GM21825 (cell line): ENCODE data around the gene DCLK1.
"Not testable (repeated sequence)": the region's sequence is repeated elsewhere in the genome, so short reads cannot be mapped to it uniquely, and the experiment has no call there.

Source experiments
- ATAC-seq: cut with Tn5 transposase; IDR thresholded peaks from one replicate; pipeline ENCODE4 v1.9.1; 2021; ENCODE audit warnings: mild to moderate bottlenecking, moderate library complexity; ENCODE audit not compliant: unreplicated experiment

Gene DCLK1

DNA sequence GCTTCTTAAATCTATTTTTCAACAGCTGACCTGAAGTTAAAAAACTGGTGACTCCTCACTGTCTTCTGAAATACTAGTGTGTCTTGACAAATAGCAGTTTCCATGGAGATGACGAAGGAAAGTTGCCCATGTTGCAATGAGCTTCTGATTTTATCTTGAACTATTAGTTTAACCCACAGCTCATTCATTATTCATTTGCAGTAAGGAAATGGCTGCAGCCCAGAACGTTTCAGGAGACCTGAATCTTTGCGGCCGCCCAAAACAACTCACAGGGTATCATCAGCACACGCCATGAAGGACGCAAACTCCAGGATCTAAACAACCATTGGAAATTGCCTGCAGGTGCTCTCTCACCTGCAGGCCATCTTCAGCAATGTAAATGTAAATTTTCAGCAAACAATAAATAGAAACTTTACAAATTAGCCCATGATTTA, 142.5 kb downstream of the DCLK1 start:
- ATAC-seq = no peak

DNA sequence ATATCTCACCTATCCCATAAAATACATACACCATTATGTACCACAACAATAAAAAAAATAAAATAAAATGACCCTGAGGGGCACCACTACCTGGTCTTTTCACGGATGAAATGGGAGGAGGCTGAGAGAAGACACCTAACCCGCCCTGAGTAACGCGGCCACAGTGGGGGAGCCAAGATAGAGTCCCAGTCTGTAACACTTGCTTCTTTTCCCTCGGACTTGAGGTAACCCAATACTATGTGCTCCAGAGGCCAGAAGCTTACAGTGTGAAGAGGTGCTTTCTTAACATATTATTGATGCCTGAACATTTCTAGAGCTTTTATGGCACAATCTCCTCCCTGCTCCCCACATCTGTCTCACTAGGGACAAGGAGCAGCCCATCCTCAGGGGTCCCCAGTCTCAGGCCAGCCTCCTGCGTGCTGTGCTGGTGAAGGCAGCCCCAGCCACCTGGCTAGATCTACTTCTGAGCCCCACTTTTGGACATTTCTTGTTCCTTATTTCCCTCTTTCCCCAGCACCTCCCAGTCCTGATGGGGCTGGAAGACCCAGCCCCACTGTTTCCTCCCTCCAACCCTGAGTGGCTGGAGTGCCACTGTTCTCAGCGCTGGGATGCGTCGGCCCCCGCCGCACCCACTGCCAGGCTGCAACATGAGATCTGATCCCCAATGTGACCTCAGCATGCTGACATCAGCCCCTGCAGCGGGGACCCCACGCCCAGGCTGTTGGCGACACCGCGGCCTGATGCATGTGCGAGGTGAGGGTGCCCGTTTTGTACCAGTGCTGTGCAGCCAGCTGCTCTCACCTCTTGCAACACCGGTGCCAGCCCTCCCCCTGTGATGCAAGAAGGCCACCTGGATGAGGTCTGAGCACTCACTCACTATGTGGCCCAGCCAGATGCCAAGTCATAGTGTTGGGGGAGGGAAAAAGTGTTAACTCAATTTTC, 143.3 kb downstream of the DCLK1 start:
- ATAC-seq = no peak

DNA sequence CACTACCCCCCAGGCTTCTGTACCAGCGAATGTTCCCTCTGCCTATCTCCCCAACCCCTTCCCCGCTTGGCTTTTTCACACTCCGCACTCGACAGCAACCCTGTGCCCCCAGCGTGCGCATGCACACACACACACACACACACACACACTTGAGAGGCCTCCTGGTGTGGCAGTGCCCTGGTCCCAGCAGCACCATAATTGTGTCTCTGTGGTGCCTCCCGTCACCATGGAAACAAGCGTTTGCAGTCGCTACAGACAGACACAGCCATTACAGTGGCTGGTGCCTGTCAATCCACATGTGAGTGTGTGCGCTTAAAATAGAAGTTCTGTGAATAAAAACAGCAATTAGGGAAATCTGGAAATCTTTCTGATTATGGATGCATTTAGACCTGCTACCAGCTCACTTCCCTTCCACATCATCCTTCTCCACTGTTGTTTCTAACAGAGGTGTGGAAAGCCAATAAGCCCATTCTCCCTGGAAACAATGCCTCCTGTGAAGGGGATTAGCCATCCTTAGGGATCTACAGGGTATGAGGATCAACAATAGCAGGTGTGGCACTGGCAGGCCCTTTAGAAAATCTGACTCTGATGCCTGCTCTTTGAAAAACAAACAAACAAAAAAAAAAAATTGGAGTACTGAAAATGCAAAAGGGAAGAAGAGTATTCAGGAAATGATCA, 146.3 kb downstream of the DCLK1 start:
- ATAC-seq = no peak

DNA sequence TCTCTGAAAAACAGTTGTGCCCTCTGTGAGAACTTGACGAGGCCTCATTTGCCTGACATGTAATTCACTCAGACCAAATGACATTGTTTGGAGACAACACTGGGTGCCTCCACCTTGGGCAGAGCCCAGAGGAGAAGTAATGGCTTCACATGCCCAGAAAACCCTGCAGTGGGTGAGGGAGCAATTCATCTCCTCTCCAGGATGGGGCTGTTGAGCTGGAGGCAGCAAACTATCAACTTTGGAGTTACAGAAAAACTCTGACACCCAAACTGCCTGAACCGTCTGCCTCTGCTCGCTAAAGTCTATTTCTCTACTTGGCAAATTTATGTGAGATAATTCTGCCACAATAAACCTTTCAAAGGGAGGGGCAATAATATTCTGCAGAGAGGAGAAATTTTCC, 146.9 kb downstream of the DCLK1 start:
- no peak for ATAC-seq

DNA sequence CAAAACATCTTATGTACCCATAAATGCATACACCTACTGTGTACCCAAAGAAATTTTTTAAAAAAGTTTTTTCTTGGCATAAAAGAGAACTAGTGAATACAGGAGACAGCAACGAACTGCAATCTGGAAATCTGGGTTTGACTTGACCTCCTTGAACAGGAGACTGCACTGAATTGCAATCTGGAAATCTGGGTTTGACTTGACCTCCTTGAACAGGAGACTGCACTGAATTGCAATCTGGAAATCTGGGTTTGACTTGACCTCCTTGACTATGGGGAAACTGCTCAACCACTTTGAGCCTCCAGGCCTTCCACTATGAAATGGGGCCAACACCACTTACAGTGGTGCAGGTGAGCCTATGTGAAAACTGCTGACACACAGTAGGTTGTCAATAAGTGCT, 147.5 kb downstream of the DCLK1 start:
- ATAC-seq = not testable (repeated sequence)

DNA sequence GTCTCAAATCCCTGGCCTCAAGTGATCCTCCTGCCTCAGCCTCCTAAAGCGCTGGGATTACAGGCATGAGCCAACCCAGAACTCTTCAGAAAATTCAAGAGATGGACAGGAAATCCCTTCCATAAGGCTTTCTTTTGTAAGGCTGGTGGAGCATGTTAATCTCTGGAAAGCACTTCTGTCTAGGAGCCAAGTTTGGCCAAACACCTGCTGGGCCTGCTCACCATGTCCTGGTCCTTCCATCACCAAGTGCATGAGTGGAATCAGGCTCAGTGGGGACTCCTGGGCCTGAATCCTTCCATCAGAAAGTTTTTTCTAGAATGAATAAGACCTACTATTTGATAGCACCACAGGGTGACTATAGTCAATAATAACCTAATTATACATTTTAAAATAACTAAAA, 148.0 kb downstream of the DCLK1 start:
- no peak for ATAC-seq

DNA sequence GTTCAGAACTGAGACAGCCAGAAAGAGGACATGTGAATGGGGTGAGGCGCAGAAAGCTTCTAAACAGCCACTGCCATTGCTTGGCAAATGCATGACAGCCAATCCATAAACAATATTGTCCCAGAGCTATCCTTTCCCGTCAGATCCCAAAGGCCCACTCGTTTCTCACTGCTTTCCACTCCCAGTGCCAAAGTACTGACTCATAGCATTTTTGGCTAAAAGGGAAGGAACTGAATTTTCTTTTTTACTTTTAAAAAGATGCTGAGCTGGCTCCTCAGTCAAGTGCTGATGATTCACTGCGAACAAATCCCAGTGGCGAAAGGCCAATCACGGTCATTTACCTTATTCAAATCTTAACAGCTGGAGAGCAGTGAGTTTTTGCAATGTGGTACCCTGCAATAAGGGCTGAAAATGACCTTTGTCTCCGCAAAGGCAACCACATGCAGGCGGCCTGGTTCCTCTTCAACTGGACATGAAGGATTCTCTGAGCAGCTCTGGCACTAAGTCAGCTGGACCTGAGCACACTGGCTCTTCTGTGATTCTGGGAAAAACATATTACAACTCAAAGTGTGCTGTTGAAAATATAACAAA, 151.7 kb downstream of the DCLK1 start:
- ATAC-seq = no peak

DNA sequence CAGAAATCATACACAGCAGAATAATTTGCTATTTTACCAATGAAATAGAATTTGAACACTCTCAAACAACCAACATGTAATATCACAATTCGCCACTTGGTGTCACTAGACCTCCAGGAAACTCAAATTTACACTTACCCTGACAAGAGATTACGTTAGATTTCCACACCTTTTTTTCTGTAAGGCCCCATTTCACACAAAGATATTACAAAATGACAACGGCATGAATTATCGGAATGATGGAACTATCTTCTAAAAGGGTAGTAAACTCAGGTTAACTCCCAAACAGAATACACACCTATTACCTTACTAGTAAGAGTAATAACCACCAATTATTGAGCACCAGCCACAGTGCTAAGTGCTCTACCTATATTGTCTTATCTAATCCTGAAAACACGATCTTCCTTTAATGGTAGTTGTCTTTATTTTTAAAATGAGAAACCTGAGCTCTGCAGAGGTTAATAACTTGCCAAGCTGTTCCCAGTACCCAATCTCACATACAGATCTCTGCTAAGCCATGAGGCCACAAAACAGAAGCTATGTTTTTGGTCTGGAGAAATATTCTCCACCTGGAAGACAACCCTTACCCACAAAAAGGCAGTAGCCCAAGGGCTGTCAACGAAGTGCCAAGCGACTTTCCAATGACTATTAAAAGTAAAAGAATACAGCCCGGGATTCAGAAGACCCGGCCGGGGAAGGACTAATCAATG, 152.4 kb downstream of the DCLK1 start:
- ATAC-seq = no peak

DNA sequence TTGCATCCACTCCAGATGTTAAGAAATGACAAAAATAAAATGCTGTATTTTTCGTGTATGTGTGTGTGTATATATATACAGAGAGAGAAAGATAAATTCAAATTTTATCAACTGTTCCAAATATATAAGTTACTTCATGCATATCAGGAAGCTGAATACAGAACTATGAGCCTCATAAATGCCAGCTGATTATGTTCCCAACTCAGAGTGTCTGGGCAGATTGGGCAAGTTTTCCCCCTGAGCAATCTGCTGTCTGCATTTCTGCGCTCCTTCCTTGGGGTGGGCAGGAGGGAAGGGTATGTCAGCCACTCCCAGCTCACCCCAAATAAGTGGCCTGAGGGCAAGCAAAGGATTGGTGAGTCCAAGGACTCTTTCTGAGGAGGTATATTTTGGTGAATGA, 154.1 kb downstream of the DCLK1 start:
- no peak for ATAC-seq

DNA sequence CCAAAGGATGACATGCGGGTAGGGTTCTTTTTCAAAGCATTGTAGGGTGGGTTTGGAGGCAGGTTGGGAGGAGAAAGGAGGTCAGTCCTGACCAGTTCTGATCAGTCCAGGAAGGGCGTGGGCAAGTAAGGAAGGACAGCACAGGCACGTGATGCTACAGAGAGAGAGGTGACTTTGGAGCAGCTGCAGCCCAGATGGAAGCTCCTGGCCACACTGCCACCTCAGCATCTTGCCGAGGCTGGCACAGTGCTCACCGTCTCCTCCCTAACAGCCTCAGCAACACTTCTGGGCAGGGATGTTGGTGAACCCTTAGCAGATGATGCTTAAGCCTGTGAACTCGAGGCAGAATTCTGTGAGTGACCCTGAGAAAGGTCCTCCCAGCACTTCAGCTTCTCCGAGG, 155.1 kb downstream of the DCLK1 start:
- ATAC-seq = no peak

DNA sequence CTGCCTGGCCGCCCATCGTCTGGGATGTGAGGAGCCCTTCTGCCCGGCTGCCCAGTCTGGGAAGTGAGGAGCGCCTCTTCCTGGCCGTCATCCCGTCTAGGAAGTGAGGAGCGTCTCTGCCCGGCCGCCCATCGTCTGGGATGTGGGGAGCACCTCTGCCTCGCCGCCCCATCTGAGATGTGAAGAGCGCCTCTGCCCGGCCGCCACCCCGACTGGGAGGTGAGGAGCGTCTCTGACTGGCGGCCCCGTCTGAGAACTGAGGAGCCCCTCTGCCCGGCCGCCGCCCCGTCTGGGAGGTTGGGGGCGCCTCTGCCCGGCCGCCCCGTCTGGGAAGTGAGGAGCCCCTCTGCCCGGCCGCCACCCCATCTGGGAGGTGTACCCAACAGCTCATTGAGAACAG, 164.2 kb downstream of the DCLK1 start:
- ATAC-seq = not testable (repeated sequence)

DNA sequence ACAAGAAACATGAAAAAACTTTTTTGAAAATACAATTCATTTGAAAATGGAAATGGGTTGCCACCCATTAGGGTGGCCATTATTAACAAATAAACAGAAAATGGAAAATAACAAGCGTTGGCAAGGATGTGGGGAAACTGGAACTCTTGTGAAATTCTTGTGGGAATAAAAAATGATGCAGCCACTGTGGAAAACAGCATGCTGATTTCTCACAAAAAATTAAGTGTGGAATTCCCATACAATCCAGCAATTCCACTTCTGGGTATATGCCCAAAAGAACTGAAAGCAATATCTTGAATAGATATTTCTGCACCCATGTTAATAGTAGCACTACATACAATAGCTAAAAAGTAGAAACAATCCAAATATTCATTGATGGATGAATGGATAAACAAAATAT, 165.2 kb downstream of the DCLK1 start:
- ATAC-seq = no peak

DNA sequence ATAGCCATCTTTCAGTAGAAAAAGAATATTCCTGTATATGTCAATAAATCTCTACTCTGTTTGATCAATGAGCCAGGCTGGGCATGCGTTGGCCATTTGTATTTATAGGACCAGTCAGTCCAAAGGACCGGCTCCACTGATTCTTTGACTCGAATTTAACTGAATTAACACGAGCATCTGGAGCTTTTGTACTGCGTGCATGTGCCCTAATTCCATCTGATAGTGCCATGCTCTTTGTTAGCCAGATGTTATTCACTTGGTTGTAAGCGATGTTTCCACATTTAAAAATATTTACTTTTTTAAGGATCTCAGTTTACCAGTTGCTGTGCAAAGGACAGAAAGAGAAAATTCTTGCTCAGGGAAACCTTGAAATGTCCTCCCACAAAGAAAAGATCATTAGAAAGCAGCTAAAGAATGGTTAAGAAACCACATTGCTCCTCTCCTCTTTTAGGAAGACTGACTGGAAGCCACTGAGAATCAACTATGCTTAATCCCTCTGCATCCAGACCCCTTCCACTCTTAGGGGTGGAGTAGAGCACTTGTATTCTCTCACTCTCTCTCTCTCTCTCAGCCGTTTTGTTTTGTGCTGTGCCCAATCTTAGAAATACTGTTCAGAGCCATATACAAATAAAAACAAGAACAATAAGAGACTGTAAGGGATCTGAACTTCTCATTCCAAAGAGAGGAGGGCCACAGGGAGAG, 165.8 kb downstream of the DCLK1 start:
- no peak for ATAC-seq

DNA sequence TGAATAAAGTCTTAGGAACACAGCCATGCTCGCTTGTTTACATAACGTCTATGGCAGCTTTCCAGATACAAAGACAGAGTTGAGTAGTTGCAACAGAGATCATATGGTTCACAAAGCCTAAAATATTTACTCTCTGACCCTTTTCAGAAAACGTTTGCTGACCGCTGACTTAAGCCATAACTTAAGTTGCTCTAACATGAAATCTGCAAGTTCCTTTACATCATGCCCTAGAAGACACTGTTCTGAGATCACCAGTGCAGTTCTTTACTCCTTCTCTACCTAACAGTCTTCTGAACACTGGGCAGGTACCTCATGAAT, 166.4 kb downstream of the DCLK1 start:
- ATAC-seq = no peak

DNA sequence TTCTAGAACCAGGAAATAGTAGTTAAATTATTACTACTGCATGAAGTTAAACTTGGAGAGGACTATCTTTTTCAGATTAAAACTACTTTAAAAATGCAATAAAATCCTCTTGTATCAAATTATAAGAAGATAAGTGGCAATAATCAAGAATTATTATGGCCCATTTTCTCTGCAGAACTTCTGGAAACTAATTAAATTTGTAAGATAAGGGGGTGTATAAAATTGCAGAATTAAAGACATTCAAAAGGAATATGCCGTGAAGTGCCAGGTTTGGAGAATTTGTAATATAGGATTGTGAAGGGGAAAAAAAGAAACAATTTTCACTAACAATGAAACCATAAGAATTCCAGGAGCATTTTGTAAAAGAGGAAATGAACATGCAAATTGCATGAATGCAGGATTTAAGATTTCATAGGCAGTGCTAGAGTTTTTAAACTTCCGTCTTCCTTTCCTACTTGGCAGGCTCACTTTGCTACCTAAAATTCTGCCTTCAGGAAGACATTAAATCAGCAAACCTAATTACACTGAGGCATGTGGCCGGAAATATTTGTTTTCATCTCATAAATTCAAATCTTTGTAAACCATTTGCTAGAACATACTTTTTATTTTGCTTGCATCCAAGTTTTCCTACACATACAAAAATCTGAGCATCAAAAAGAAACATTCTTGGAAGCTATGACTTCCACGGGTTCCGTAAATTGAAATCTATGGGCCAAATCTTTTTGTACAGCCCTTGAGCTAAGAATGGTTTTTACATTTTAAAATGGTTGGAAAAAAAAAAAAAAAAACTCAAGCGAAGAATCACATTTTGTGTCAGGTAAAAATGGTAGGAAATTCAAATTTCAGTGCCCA, 166.9 kb downstream of the DCLK1 start:
- ATAC-seq = no peak

DNA sequence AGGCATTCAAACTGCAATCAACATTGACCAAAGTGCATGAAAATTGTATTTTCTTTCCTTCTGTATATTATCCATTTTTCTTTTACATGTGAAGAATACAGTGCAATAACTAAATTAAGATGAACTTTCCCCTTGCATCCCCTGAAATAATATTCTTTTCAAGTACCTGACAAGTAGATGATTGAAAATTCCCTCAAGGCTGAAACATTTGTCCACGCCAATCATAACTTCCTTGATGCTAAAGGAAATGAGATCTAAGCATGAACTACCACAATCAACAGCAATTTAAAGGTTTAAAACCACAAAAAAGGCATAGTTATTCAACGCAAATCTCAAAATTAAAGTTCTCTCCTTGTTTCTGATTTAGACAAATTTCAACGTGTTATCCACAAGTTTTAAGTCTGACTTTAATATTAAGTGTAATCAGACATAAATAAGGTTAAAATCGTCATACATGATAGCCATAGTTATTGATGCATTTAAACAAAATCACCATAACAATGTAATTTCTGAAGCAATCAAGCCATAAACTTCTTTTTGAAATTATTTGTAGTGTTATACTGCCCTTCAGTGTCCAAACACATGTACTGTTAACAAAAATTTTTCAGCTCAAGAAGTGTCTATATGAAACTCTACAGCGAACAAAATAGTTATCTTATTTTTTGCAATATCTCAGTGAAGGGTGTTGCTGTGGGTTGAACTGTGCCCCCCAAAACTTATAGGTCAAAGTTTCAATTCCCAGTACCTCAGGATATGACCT, 169.5 kb downstream of the DCLK1 start:
- ATAC-seq = no peak

DNA sequence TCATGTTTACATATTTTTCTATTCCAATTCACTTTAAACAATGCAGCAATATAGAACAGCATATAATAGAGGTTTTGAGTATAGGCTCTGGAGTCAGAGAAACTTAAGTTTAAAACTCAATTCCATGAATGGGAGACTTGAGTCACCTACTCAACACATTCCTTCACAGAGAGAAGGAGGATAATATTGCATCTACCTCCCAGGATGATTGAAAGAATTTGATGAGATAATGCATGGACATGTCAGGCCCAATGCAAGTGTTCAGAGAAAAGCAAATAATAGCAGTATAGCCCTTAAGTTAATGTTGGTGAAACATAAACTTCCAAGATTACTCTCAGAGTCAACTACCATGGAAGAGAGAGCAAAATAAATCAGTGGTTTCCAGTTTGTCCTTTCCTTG, 170.2 kb downstream of the DCLK1 start:
- ATAC-seq = no peak

DNA sequence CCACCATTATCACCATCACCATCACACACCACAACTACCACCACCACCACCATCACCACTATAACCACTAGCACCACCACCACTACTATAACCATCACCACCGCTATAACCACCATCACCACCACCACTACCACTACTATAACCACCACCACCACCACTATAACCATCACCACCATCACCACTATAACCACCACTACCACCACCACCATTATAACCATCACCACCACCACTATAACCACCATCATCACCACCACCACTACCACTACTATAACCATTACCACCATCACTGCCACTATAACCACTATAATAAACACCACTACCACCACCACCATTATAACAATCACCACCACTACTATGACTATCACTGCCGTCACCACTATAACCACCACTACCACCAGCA, 173.2 kb downstream of the DCLK1 start:
- ATAC-seq = no peak

DNA sequence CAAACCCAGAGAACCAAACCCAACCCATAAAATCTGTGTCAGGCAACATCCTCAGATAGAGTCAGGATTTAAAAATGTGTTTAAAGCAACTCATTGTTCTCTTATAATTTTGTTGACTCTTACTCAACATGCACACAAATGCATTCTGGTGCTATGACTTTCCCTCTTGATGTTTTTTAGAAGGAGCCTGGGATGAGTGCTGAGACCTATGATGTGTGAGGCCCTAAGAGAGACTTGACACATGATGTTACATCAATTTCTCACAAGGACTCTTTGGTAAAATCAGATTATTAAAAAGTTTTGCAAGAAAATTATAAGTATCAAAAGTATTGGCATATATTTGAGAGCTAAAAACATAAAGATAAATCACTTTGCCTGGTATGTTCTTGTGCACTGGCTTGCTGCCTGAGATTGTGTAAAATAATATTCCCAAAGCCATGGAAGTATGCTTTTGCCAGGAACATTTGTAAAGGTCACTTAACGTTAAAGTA, 173.9 kb downstream of the DCLK1 start:
- no peak for ATAC-seq
